Testis (tissue), 2 donors: ENCODE measurements around the gene TENT5C.

ENCODE experiments used
- POLR2A ChIP-seq: fragments of 450-650 bp; IDR thresholded peaks from one replicate; pipeline ENCODE4 v1.6.1; 2017; ENCODE audit warnings: antibody characterized with exemption, mild to moderate bottlenecking, moderate library complexity
- TF ChIP-seq, protein P1 (sequence below), 3 experiments: fragments of 450-650 bp in 2 of 3; fragments of 200-600 bp in 1 of 3; sonication (generic) in 1 of 3; IDR thresholded peaks; one replicate each; pipeline ENCODE4 v1.5.1; 2016 to 2019; ENCODE audit warnings: antibody characterized with exemption in 3 of 3, mild to moderate bottlenecking in 2 of 3, moderate library complexity in 1 of 3

- TF ChIP-seq, protein P1, sequence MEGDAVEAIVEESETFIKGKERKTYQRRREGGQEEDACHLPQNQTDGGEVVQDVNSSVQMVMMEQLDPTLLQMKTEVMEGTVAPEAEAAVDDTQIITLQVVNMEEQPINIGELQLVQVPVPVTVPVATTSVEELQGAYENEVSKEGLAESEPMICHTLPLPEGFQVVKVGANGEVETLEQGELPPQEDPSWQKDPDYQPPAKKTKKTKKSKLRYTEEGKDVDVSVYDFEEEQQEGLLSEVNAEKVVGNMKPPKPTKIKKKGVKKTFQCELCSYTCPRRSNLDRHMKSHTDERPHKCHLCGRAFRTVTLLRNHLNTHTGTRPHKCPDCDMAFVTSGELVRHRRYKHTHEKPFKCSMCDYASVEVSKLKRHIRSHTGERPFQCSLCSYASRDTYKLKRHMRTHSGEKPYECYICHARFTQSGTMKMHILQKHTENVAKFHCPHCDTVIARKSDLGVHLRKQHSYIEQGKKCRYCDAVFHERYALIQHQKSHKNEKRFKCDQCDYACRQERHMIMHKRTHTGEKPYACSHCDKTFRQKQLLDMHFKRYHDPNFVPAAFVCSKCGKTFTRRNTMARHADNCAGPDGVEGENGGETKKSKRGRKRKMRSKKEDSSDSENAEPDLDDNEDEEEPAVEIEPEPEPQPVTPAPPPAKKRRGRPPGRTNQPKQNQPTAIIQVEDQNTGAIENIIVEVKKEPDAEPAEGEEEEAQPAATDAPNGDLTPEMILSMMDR (IDR thresholded peaks at IDR 0.05): no peak
- TF ChIP-seq POLR2A: no peak
Measured at GRCh38 chr1:117616356-117616755, 10.5 kb downstream of the TENT5C start.
